Measurements from ENCODE around the gene GNG3.
"Not testable (repeated sequence)": the region's sequence is repeated elsewhere in the genome, so short reads cannot be mapped to it uniquely, and the experiment has no call there.

The GNG3 gene

GRCh38 chr11:62716206-62716605, 8.7 kb downstream of the GNG3 start:
- no peak for DNase-seq (ENCODE audit: low read depth in 2 of 3, low spot score in 1 of 3)

- no peak for DNase-seq (ENCODE audit: low read depth in 2 of 3, low spot score in 1 of 3)
Measured at GRCh38 chr11:62716816-62717215, 9.3 kb downstream of the GNG3 start.

GRCh38 chr11:62719302-62719978, 12.0 kb downstream of the GNG3 start:
- no peak for DNase-seq (ENCODE audit: low read depth in 2 of 3, low spot score in 1 of 3)

- no peak for DNase-seq (ENCODE audit: low read depth in 2 of 3, low spot score in 1 of 3)
Measured at GRCh38 chr11:62721994-62722393, 14.5 kb downstream of the GNG3 start.

GRCh38 chr11:62724171-62724570, 16.7 kb downstream of the GNG3 start:
- DNase-seq (ENCODE audit: low read depth in 2 of 3, low spot score in 1 of 3), result no peak

- no peak for DNase-seq (ENCODE audit: low read depth in 2 of 3, low spot score in 1 of 3)
Measured at GRCh38 chr11:62725646-62726045, 18.2 kb downstream of the GNG3 start.

GRCh38 chr11:62726156-62726914, 18.9 kb downstream of the GNG3 start:
- DNase-seq (ENCODE audit: low read depth in 2 of 3, low spot score in 1 of 3), result no peak

- DNase-seq (ENCODE audit: low read depth in 2 of 3, low spot score in 1 of 3), result no peak
Measured at GRCh38 chr11:62726915-62727164, 19.4 kb downstream of the GNG3 start.

- DNase-seq (ENCODE audit: low read depth in 2 of 3, low spot score in 1 of 3), result peak; percentile 95 to 99 (median 96)
Measured at GRCh38 chr11:62727165-62727871, 19.8 kb downstream of the GNG3 start, which contains the start of gene HNRNPUL2. Gene HNRNPUL2, minus strand, starts transcription at chr11:62727457. Its CDS starts 301 bp downstream, at chr11:62727156.

- peak; percentile 75 to 76 (median 75) for DNase-seq (ENCODE audit: low read depth in 2 of 3, low spot score in 1 of 3)
Measured at GRCh38 chr11:62727872-62728170, 20.3 kb downstream of the GNG3 start.

- DNase-seq (ENCODE audit: low read depth in 2 of 3, low spot score in 1 of 3), result peak; percentile 63 to 82 (median 78)
Measured at GRCh38 chr11:62728171-62728988, 20.9 kb downstream of the GNG3 start, which contains the start of gene TTC9C. Gene TTC9C, plus strand, starts transcription at chr11:62728486. Its CDS starts 363 bp downstream, at chr11:62728849.

- not testable (repeated sequence) for DNase-seq (ENCODE audit: low read depth in 2 of 3, low spot score in 1 of 3)
Measured at GRCh38 chr11:62730076-62730475, 22.6 kb downstream of the GNG3 start.

GRCh38 chr11:62732830-62733229, 25.4 kb downstream of the GNG3 start:
- DNase-seq (ENCODE audit: low read depth in 2 of 3, low spot score in 1 of 3), result no peak

- no peak for DNase-seq (ENCODE audit: low read depth in 2 of 3, low spot score in 1 of 3)
Measured at GRCh38 chr11:62737196-62737595, 29.7 kb downstream of the GNG3 start.

GRCh38 chr11:62747475-62748160, 40.1 kb downstream of the GNG3 start:
- no peak for DNase-seq (ENCODE audit: low read depth in 2 of 3, low spot score in 1 of 3)

- not testable (repeated sequence) for DNase-seq (ENCODE audit: low read depth in 2 of 3, low spot score in 1 of 3)
Measured at GRCh38 chr11:62749931-62750330, 42.5 kb downstream of the GNG3 start.

GRCh38 chr11:62752177-62752785, 44.8 kb downstream of the GNG3 start:
- no peak for DNase-seq (ENCODE audit: low read depth in 2 of 3, low spot score in 1 of 3)

GRCh38 chr11:62752994-62753735, 45.7 kb downstream of the GNG3 start:
- DNase-seq (ENCODE audit: low read depth in 2 of 3, low spot score in 1 of 3), result no peak

- DNase-seq (ENCODE audit: low read depth in 2 of 3, low spot score in 1 of 3), result peak; percentile 95 to 98 (median 96)
Measured at GRCh38 chr11:62753736-62754603, 46.5 kb downstream of the GNG3 start, which contains the start of gene ZBTB3. Gene ZBTB3, minus strand, starts transcription at chr11:62754160. Its CDS starts 496 bp downstream, at chr11:62753664.
